NCI-H128 (cell line): Measurements from ENCODE around the gene PRLHR.
A peak's percentile ranks its signal among the peaks of the same experiment; 100 is the strongest.
"Not testable (repeated sequence)": the region's sequence is repeated elsewhere in the genome, so short reads cannot be mapped to it uniquely, and the experiment has no call there.

Experiments used
- DNase-seq: peaks from one replicate; lab custom pipeline; 2025; ENCODE audit not compliant: unreplicated experiment; lab: John Stamatoyannopoulos, UW

Gene PRLHR

DNA sequence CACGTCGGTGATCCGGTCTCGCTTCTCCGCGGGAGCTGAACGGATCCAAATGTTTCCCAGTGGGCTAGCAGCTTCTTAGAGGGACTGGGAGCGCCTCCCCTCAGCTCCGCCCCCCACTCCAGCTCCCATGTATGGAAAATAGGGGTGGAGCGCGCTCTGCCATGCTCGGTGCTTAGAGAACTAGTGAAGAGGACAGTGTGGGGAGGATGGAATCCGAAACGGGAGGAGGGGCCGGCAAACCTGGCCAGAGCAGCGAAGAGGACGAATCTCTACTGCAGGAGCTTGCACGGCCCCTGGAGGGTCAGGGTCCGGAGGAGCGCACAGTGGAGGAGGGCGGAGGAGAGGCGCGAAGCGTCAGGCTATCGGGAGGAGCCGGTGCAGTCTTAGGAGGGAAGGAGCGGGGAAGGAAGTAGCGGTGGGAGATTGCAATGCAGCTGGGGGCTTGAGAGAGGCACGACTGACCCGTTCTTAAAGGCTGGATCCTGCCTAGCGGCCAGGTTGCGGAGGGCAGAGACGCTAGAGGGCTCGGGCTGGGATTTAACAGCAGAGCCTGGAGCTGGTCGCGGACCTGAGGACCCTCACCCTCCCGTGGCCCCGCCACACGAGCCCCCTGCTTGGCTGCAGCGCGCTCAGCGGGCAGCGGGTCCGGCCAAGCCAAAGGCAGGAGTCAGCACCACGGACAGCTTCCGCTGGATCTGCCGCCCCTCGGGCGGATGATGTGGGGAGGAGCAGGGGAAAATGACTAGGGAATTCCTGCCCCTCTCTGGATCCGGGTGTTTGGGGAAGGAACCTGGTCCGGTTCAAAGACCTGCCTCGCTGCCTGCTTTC lies at the start of gene PRLHR:
TSS of gene PRLHR (minus strand) at position 51 of the 828 bp plus-strand sequence. CDS start 404 bp downstream, outside the sequence.
- no peak for DNase-seq

DNA sequence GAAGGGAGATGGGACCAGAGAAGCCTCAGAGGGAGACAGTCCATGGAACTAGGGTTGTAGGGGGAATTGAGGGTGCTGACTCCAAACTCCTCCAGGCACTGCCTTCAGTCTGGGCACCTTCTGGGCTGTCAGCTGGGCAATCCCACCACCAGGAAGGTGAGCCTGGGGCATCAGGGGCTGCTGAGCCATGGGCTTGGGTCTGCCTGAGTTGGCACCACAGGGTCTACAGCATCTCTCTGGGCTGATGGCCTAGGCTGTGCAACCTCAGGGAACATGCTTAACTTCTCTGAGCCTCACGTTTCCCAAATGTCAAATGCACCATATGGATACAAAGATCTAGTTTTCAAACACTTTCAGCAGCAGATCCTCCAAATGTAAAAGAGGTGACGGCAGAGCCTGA lies 46.8 kb upstream of the PRLHR start:
- DNase-seq = no peak

DNA sequence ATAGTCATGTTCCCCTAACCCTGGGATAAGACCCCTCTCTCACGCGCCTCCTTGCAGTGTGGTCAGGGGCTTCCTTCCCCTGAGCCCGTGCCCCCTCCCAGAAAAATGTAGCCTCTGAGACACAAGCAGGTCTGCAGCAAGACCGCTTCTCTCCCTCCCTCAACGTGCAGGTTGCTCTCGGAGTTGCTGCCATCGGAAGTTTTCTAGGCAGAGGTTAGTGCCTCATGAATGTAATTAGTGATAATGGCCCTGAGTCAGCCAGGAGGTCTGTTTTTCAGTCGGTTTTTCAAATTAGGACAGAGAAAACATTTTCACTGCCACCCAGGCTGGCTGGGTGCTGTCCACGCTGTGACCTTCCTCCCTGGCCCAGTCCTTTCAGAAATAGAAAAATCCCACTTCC lies 43.2 kb upstream of the PRLHR start:
- DNase-seq = no peak

DNA sequence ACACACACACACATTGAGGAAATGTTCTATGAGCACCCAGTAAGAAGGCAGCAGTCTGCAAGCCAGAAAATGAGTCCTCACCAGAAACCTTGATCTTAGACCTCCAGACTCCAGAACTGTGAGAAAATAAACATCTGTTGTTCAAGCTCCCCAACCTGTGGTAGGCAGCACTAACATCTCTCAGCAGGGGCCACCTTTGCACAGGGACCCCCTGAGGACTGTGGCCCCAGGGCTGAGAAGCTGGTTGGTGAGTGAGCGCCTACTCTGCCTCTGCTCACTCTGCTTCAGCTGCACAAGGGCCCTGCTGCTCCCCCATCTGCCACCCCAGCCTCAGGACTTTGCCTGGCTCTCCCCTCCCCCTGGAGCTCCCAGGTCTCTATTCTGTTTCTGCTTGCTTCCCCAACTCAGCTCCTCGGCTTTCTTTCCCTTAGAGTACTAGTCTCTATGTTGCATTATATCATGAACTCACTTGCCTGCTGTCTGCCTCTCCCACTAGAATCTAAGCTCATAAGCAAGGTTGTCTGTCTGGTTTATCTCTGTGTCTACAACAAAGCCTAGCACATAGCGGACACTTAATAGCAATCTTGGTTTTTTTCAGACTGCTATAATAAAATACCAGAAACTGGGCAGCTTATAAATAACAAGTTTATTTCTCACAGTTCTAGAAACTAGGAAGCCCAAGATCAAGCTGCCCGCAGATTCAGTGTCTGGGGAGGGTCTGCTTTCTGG lies 40.4 kb upstream of the PRLHR start:
- DNase-seq = no peak

DNA sequence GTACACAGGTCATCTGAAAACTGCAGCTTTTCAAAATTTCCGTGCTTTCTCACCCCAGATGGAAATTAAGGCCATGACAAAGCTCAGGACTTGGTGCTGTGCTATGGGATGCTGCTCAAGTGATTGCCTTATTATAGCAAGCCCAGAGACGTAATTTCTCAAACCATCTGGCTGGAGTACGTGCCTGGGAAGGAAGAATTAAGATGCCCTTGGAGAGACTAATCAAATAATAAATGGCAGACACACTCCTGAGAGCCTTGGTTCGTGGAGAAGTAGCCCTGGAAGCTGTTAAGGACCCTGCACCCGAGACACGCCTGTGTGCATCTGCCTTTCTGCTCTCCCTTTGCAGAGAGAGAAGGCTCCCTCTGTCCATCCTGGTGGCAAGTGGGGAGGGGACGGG lies 38.3 kb upstream of the PRLHR start:
- no peak for DNase-seq

DNA sequence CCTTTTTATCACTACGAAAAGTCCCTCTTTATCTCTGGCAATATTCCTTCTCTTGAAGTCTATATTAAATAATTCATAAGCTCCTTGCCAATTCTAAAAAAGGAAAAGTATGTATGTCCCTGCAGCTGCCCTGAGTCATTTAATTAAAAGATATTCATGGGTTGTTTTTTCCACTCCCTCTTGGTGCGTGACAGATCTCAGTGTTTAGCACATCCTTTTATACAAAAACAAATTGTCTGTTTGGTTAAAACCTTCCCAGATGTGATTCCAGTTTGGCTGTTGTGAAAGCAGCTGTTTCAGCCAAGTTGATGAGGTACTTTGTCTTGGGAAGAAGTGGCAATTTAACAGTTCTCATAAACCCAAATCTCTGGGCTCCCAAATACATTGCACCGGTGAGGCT lies 33.8 kb upstream of the PRLHR start:
- DNase-seq = no peak

DNA sequence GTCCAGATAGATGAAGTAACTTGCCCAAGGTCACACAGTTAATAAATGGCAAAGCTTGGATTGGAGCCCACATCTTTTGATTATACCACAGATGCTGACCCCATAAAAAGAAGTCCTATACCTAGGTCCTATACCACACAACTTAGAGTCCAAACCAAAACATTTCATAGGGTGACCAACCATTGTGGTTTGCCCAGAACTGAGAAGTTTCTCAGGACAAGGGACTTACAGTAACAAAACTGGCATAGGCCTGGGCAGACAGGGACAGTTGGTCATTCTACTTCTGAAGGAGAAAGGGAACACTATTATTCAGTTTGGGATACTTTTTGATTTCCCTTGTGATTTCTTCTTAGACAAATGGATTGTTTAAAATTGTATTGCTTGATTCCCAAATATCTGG lies 32.9 kb upstream of the PRLHR start:
- no peak for DNase-seq

DNA sequence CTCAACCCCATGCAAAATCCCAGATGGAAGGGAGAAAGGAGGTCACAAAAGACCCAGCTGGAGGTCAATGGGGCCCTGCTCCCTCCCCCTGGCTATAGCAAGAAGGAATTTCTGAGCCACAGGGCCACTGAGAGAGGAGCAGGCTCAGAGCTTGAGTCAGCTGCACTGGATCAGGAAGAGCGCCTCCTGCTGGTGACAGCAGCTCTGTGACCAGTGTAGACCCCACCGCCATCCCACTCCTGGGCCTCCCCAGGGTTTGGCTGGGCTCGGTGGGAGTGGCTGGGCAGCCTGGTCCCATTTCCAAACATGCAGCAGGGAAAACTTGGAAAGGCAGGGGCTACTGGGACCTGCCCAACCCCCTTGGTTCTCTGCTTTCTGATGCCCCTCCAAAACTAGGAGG lies 31.5 kb upstream of the PRLHR start:
- DNase-seq = no peak

DNA sequence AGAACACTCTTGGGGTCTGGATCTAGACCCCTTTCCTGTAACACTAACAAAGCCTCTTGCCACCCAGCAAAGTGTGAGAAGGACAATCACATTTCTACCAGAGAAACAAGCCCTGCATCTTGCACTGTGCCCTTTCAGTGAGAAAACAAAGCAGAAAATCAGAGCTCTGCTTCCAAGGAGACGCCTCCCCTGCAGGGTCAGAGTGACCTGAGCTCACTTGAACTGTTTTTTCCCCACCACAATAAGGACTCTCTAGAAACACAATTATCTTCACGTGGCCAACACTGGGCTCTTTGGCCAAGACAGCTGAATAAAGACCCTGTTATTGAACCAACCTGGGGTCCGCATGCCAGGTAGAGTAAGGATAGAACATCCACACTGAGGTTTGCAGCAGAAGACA lies 30.1 kb upstream of the PRLHR start:
- DNase-seq = no peak

DNA sequence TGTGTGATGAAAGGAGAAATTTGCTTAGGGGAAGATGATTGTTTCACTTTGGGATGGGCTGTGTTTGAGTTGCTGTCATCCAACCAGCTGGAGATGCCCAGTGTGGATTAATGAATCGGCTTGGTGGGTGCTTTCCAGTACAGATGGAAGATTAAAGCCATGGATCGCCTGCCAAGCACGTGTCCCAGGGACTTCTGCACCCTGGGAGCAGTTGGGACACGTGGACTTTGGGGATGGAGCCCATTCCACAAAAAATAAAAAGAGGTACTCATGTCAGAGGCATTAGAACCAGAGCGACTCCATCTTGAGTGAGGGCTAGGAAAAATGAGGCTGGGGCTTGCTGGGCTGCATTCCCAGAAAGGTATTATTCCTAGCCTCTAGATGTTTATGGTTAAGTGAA lies 29.3 kb upstream of the PRLHR start:
- DNase-seq = no peak

DNA sequence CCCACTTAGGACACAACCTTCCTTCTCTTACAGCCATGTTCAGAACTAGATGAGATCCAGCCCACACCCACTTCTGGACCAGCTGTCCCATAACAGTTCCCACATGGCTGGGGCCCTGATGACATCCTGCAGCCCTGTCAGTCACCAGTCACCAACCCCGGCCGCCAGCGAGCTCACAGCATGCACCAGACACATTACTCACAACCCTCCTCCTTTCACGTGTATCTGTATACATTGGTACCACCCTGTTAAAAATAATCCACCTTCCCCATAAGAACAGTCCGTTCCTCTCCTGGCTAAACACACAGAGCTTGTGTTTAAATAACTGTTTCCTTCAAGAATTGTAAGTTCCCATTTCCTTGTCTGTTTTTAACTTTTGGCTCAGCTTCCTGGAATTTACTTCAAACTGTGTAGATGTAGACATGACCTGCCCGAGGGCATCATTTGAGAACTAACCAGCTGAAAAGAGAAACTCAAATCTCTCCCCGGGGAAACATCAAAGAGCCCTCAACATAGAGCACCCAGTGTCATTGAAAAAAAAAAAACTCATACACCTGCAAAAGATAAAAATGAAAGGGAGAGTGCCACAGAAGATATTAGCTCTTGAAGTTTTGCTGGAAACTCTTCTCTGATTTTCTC lies 26.0 kb upstream of the PRLHR start:
- no peak for DNase-seq

DNA sequence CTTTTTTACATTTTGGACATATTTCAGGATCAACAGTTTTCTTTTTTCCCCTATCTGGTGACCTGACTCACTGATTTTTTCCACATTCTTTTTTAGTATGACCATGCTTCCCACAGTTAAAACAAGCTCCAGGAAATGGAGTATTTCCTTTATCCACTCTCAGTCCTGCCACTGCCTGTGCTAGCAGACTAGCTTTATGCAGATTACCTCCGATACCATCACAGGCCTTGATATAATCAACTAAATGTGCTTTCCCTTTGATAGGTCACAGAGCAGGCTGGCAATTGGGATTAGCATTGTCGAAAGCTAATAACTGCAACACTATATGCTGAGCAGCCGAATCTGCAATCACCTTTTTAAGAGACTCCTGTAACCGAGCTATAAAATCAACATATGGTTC lies 18.4 kb upstream of the PRLHR start:
- not testable (repeated sequence) for DNase-seq

DNA sequence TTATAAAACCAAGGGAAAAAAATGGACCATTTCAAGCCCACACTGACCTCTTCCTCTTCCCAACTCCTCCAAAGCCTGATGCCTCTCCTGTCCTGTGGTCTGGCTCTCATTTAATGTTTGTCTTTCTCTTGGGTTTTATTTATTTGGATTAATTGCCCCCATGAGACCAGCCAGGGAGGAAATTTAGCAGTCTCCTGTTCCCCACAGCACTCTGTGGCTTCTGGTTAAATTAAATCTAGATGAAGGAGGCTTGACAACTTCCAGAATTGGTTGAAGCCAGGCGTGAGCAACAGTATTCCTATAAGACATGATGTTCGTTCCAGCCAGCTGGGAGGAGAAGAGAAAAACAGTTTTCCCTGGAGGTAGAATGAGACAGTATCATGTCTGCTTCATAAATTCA lies 15.1 kb upstream of the PRLHR start:
- no peak for DNase-seq

DNA sequence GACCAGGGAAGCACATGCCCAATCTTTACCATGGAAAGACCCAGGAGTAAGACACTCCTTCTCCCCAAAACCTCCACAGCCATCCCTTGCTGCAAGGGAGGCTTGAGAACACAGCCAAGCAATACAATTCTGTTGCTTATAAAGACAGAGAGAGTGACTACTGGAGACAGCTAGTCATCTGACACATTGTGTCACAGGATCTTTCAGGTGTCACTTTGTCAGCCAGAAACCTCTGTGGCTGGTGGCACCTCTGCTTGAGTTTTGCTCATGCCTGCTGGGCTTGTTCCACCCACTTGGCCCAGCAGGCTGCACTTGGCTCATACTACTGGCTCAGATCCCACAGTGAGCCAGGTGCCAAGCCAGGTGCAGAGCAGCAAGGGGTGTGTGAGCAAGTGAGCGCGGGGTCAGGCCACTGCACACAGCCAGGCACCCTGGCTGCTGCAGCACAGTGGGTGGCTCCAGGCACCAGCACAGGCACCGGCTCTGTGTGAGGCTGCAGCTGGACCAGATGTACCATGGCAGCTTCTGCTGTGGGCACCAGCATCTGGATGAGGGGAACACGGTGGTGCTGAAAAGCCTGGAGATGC lies 12.4 kb upstream of the PRLHR start:
- DNase-seq = no peak

DNA sequence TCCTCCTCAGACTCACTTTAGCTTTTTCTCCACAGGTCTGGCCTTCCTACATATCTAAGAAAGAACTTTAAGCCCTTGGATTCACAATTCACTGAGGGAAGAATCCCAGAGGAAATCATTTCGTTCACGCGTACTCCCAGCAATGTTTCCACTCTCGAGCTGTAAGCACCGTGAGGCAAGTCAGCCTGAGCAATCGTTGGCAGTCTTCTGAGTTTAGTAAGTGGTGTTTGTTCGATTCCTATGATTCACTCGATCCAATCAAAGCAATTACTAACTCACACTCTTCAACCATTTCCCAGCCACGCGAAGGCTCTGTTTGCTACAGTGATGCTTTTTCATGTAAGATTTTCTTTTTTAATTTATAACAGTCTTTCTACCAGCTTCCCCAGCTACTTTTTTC lies 10.2 kb upstream of the PRLHR start:
- no peak for DNase-seq

DNA sequence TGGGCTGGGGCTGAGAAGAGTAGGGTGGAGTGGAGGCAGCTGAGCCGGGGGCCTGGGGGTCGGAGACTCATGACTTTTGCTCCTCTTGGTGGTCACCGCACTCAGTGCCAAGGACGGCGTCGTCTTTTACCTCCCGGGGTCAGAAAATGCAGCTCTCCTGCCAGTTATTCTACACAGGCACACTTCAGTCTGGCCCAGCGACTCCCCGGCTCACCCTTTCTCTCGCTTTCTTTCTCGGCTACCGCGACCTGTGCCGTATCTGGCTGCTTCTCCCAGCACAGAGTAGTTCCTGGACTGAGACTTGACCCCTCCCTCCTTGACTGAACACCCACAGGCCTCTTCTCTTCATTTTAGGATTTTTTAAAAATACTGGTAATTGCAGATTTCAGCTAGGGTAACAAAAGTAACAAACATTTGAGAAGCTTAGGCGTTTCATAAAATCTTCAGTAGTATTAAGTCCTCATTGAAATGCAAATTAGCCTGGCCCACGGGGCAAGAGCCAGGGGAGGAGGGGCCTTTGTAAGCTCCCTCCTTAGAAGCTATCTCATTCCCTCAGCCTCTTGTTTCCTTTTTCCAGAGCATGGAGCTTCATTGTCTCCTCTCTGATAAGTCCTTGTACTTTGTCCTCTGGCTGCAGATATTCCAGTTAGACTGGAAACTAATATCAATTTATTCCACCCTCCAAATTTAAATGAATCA lies 1.1 kb upstream of the PRLHR start:
- no peak for DNase-seq

DNA sequence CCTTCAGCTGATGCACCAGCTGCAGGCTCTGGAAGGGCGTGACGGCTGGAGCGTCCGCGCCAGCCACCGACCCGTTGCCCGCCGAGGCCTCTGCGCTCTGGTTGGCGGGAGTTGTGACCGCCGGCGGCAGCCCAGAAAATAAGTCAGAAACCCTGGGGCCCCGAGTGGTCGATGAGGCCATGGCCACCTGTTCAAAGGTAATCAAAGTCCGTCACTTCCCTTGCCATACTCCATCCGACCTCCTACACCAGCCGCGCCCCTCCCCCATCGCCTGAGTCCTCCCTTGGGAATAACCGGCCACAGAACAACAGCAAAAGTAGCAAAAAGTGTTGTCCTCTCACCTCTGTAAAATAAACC lies 406 bp downstream of the PRLHR start:
- DNase-seq = no peak

DNA sequence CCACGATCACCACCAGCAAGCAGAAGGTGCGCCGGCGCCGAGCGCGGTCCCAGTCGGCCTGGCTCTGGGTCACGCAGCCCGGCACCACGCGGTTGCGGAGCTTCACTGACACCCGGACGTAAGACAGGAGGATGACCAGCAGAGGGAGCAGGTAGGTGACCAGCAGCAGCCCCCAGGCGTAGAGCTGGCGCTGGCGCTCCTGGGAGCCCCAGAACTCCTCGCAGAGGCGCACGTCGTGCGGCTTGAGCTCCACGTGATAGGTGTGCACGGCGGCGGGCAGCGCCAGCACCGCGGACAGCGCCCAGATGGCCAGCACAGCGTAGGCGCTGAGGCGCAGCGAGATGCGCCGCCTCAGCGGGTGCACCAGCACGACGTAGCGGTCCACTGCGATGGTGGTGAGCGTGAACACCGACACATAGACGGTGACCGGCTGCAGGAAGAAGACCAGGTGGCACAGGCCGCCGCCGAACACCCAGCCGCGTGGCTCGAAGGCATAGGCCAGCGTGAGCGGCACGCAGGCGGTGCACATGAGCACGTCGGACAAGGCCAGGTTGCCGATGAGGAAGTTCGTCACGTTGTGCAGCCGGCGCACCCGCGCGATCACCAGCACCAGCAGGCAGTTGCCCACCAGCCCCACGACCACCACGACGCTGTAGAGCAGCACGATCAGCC lies 920 bp downstream of the PRLHR start:
- DNase-seq = no peak

DNA sequence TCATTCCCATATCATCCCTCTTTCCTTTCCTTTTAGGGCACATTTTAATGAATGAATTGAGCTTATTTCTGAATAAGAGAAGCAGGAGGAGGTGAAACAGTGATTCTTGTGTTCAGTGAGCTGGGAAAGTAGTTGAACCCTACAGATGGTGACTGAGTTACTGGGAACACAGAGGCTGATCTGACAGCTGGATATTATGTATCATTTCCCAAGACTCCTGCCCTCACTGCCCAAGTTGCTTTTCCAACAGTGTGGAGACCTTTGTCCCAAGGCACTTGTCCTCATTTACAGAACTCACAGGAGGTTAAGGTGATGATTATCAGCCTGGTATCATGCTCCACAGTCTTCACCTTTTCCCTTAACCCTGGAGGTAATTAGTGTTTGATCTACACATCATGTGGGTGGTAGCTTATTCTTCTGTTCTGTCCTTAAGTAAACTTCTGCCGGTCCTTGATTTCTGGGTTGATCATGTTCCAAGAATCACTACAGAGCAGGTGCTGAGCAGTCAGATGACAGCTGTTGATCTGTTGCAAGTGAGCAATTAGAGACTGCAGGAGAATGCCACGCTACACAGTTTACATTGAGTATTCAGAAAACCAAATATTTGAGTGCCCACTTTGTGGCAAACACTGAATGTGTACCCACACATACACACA lies 2.6 kb downstream of the PRLHR start:
- peak; percentile 42 for DNase-seq

DNA sequence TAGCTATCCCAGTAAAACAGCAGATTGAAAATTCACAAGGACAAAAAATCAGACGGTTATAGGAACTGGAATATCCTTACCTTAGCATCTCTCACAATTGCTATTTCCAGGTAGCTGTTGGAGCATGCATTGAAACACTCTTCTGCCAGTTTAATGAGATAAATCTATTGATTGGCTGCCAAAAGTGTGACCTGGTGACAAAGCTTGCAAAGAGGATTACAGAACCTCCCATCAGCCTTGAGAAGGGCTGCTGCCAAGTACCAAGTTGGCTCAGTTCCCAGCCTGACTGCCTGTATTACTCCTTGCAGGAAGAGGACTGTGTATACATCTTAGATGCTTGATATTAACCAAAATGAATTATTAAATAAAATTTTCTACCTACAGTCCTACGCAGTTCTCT lies 5.1 kb downstream of the PRLHR start:
- peak; percentile 64 for DNase-seq
